ENCODE data around the gene ARID5B.

The ARID5B gene

DNA sequence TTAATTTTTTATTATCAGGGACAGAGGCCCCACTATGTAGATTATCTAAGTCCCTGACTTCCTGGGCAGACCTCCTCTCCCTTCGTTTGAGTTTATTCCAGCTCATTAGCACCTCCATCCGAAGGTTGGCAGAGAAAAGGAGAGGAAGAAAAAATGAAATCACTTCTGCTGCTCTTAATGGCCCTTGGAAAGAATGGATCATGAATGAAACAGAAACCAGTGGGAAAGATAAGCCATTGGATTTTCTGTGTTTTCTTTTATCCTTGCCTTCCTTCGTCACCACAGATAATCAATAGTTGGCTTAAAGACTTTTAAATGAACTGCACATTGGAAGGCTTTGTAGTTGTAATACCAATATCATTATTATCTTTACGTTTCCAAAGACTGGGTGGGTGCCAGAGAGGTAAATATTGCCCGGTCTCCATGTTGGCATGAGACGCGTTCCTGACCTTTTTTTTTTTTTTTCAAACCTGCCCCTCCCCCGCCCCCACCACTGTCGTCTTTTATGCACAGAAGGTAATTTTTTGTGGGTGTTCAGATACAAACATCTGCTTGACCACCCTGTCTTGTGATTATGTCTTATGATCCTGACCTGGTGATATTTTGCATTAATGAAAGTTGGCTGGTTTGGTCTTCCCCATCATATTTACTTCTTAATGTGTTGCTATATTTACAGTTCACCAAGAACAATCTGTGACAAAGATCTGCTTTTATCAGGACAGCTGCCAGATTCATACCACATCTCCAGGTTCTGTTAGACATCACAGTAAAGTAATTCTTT, 116.8 kb downstream of the ARID5B start:
- TF ChIP-seq, protein P1, sequence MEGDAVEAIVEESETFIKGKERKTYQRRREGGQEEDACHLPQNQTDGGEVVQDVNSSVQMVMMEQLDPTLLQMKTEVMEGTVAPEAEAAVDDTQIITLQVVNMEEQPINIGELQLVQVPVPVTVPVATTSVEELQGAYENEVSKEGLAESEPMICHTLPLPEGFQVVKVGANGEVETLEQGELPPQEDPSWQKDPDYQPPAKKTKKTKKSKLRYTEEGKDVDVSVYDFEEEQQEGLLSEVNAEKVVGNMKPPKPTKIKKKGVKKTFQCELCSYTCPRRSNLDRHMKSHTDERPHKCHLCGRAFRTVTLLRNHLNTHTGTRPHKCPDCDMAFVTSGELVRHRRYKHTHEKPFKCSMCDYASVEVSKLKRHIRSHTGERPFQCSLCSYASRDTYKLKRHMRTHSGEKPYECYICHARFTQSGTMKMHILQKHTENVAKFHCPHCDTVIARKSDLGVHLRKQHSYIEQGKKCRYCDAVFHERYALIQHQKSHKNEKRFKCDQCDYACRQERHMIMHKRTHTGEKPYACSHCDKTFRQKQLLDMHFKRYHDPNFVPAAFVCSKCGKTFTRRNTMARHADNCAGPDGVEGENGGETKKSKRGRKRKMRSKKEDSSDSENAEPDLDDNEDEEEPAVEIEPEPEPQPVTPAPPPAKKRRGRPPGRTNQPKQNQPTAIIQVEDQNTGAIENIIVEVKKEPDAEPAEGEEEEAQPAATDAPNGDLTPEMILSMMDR (IDR thresholded peaks at IDR 0.05; ENCODE audit: insufficient read depth, low read length, missing control alignments): no peak
- DNase-seq (ENCODE audit: low read depth, low spot score): no peak
- ChIA-PET CTCF (interaction anchor here (0.8 to 2.8 kb wide), 3 partner anchors 11 to 227 kb away, joined by 3 to 10 read pairs (median 5); no protein-coding TSS in a partner anchor), POLR2A (no interaction called here)
- no peak overlapping the region for H3K4me3 ChIP-seq (ENCODE audit: low read depth, low read length)

DNA sequence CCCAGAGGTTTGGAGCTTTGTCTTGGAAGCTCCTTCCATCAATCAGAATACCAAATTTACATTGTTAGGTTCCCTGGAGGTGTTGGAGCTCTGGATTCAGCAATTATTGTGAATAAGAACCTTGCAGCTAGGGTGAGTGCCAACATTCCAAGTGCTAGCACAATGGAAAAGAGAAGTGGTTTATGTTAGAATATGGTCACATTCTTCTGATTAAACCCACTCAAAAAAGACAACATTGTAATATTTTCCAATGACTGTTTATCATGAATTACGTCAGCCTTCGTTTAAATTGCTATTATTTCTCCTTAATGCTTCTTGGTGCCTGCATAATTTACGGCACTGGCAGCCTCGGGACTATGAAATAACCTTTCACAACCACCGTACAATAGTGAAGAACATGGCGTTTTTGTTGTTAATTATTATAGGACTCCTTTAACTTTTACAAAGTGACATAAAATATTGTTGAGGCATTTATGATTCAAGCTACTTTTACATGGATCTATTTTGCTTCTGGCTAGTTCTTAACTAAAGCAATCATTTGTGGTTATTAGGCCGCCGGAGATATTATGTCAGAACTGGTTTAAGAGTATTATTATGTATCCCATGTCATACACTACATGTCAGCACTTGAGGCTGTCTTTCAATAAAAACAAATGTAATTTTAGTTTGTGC, 117.7 kb downstream of the ARID5B start:
- POLR2A ChIA-PET: no interaction called here

DNA sequence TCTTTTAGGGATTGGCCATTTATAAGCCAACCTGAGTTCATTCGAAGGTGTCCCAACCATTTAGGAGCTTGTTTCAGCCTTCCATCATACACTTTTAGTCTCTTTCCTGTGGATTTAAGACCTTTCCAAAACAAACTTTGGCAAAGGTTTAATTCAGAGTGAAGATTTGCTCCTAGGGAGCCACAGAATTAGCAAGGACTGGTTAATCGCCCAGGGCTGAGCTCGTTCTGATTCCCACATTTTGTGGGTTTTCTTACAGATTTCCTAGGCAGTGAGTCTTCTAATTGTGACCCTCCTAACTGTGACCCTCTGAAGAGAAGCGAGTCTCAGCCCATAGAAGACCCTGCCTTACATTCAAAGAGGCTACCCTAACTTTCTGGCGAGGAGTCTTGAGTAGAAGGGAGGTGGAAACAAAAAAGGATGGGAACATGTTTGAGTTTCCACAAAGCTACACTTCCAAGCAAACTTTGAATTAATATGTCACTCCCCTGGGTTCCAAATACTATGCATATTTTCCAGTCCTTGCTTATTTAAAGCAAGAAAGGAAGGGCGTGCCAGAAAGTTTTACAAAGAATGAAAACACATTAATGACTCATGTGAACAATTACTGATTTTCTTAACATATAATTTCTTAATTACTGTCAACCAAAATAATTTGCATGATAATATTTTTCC, 118.3 kb downstream of the ARID5B start:
- ChIA-PET CTCF (interaction anchor here (1.3 to 2.8 kb wide), 5 partner anchors 10 to 225 kb away, joined by 3 to 10 read pairs (median 8); partner anchors contain the start of gene ARID5B), POLR2A (no interaction called here)
- no peak overlapping the region for H3K4me3 ChIP-seq (ENCODE audit: low read depth, low read length)

More for the DNA sequence above, 117.7 kb downstream of the ARID5B start:
- no peak for DNase-seq (ENCODE audit: low read depth, low spot score)
- CTCF ChIA-PET: interaction anchor here (0.8 to 2.8 kb wide), 3 partner anchors 12 to 226 kb away, joined by 3 to 10 read pairs (median 5); no protein-coding TSS in a partner anchor
- TF ChIP-seq, protein P1 (IDR thresholded peaks at IDR 0.05; ENCODE audit: insufficient read depth, low read length, missing control alignments): no peak
- no peak overlapping the region for H3K4me3 ChIP-seq (ENCODE audit: low read depth, low read length)

DNA sequence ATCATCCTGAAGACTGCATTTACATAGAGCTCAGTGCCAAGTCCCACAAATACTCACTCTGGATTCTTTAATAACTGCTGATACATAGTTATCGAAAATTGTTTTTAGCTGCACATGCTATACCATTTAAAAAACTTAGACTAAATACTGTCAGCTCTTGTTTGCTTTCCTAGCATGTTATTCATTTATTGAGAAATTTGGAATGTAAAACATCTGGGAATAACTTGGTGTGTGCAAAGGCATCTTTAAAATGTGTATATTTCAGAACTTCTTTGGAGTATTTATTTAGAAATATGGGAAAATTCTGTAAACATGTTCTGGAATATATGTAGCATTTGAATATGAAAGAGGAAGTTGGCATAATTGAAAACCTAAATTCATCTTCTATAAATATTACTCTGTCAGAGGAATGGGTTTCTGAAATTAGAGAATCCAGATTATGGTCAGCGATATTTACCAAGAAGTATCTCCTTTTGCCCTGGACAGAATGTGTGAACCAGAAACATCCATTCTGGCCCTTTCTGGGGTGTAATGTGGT, 119.7 kb downstream of the ARID5B start:
- POLR2A ChIA-PET: no interaction called here
- CTCF ChIA-PET: interaction anchor here (1.0 to 2.7 kb wide), 5 partner anchors 8 to 124 kb away, joined by 3 to 17 read pairs (median 8); no protein-coding TSS in a partner anchor
- no peak for DNase-seq (ENCODE audit: low read depth, low spot score)
- no peak overlapping the region for H3K4me3 ChIP-seq (ENCODE audit: low read depth, low read length)
- TF ChIP-seq, protein P1 (IDR thresholded peaks at IDR 0.05; ENCODE audit: insufficient read depth, low read length, missing control alignments): no peak

More for the DNA sequence above, 118.3 kb downstream of the ARID5B start:
- TF ChIP-seq, protein P1 (IDR thresholded peaks at IDR 0.05; ENCODE audit: insufficient read depth, low read length, missing control alignments): no peak
- no peak for DNase-seq (ENCODE audit: low read depth, low spot score)

DNA sequence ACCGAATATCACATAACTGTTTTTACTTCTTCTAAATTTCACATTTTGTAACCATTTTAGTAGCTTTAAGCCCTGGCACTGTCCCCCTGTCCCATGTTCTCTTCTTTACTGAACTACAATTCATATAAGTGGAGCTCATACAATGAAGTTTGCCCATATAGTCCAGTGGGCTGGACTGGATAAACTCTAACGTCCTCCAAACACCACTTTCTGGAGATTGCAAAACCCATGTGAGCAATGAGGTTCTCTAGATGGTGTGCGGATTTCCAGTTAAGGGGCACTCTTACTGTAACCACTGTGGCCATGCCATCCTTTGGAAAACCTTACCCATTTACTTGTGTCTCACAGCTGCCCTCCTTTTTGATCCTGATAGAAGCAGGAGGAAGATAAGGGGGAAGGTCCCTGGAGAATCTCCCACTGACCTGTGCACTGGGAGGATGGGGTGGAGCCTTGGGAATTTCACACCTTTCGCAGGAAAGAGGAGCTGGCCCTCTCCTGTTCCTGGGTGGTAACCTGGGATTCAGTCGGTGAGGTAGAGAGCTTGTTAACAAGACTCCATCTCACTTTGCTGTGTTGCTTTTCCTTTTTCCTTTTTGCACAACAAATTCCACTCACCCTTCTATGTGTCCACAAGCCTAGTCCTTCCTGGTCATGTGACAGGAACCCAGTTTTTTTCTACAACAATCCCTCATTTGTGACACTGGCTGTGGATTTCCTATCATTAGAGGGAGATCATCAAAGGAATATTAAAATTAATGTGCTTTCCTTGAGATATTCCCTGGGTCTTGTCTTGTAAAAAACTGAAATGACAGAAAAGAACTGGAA, 120.7 kb downstream of the ARID5B start:
- TF ChIP-seq, protein P1 (IDR thresholded peaks at IDR 0.05; ENCODE audit: insufficient read depth, low read length, missing control alignments): no peak
- no peak for DNase-seq (ENCODE audit: low read depth, low spot score)
- ChIA-PET POLR2A (no interaction called here), CTCF (interaction anchor here (1.0 to 2.7 kb wide), 2 partner anchors 16 to 125 kb away, joined by 3 to 17 read pairs; no protein-coding TSS in a partner anchor)
- no peak overlapping the region for H3K4me3 ChIP-seq (ENCODE audit: low read depth, low read length)
